Measurements from ENCODE around the gene TMPRSS11A. TPM values are rescaled to one million over a fixed set of nuclear protein-coding genes. Genes with fewer than 3 reads are reported as not detected.

TMPRSS11A gene, protein sequence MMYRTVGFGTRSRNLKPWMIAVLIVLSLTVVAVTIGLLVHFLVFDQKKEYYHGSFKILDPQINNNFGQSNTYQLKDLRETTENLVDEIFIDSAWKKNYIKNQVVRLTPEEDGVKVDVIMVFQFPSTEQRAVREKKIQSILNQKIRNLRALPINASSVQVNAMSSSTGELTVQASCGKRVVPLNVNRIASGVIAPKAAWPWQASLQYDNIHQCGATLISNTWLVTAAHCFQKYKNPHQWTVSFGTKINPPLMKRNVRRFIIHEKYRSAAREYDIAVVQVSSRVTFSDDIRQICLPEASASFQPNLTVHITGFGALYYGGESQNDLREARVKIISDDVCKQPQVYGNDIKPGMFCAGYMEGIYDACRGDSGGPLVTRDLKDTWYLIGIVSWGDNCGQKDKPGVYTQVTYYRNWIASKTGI
- total RNA-seq, result not detected in 2 replicates
- polyA plus RNA-seq (2012), result 0.03 TPM

DNA sequence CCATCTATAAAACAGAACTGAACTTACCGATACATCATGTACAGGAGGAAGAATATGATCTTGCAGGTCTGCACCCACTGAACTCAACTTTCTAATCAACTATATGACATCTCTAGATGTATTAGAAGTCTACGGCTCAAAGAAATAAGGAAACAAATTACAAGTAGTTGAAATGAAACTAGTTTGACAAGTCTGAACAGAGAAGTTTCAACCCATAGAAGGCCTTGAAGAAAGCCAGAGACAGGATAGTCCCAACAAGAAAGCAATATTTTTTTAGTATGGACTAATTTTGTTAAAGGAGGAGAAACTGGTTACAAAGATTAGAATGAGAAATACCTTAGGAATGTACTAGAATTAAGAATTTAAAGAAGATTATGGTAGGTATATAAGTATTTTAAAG lies at the start of gene TMPRSS11A:
Gene TMPRSS11A (minus strand): TSS at position 138 of the 400 bp plus-strand sequence. CDS start 100 bp downstream, at position 38.
- DNase-seq (ENCODE audit: low read depth), result no peak

DNA sequence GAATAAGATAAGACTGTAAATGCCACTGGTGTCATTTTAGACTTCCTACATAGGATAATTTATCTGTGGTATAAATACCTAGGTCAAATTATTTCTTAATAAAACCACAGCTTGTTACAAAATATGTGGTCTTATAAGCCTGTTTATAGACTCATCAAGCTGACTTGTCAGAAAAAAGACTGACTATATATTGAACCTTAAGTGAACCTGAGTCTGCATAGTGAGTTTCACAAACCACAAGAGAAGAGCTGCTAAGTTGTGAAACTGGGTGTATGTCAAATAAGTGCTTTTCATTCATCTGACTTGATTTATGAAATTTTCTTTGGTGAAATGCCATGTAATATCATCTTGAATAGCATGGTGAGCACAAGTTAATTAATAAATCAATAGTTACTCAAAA lies 48.4 kb upstream of the TMPRSS11A start:
- DNase-seq (ENCODE audit: low read depth), result no peak

DNA sequence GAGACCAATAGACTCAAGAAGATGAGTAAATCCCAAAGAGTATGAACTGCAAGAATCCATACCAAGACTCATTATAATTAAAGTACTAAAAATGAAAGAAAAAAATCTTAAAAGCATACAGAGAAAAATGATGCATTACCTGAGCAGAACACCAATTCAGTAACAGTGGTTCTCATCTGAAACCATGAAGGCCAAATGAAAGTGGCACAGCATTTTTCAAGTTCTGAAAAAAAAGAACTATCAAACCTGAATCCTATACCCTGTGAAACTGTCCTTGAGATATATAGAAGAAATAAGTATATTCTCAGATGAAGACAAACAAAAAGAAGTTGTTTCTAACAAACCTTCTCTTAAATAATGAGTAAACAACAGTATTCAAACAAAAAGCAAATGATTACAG lies 39.6 kb upstream of the TMPRSS11A start:
- no peak for DNase-seq (ENCODE audit: low read depth)

DNA sequence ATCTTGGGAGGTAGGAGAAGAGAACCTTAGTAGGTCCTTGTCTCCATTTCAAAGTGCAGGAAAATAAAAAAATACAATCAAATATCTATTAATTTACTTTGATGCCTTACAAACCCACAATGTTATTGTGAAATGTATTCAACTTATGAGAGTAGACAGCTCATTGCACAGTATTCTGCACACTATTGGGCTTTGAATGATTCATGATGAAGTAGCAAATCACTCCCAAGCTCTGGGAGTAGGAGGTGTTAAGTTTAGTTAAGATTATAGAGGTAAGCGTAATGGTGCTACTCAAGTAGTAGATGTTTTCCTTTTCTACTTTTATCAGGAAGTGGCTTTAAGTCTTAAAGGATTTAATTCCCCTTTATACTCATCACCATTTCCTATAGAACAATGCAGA lies 32.8 kb upstream of the TMPRSS11A start:
- no peak for DNase-seq (ENCODE audit: low read depth)

DNA sequence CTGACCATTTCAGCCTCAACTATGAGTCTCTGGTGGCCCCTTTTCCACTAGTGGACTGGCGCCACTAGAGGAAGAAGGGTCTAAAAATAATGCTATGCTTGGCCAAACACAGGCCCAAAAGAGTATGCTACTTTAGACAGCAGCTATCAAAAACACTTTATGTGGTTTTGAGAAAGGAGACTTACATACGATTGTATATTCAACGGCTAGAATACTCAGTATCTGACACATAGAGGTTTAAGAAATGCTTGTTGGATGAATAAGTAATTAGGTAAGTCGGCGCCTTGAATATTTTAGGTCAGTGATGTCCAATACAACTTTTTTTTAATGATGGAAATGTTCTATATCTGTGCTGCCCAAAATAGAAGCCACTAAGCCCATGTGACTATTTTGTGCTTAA lies 25.7 kb upstream of the TMPRSS11A start:
- no peak for DNase-seq (ENCODE audit: low read depth)

DNA sequence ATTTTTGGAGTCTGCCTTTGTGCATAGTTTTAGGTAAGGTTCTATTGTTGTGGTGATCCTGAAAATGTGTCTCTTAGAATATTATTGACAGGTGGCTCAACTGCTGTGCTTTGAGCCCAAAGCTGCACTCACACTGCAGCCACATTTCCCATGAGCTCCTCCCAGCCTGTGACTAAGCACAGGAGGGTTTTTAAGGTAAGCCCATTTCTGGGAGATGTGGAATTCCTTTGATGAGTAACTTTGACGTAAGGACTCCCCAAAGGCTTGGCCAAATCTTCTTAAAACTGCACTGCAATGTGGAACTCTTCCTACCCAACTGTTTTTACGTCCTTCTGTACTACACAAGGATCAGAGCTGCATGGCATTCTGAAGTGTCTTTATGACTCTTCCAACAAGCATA lies 20.0 kb upstream of the TMPRSS11A start:
- no peak for DNase-seq (ENCODE audit: low read depth)

DNA sequence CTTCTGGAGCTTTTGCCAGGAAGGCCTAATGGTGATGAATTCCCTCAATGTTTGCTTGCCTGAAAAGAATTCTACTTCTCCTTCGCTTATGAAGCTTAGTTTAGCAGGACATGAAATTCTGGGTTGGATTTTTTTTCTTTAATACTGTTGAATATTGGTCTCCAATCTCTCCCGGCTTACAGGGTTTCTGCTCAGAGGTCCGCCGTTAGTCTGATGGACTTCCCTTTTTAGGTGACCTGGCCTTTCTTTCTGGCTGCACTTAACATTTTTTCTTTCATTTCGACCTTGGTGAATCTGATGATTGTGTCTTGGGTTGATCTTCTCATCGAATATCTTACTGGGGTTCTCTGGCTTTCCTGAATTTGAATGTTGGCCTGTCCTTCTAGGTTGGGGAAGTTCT lies 17.2 kb upstream of the TMPRSS11A start:
- DNase-seq (ENCODE audit: low read depth), result no peak

DNA sequence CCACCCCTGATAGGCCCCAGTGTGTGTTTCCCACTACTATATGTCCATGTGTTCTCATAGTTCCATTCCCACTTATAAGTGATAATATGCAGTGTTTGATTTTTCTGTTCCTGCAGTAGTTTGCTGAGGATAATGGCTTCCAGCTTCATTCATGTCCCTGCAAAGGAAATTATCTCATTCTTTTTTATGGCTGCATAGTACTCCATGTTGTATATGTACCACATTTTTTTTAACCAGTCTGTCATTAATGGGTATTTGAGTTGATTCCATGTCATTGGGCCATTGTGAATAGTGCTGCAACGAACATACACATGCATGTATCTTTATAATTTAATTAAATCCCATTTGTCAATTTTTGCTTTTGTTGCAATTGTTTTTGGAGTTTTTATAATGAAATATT lies 10.3 kb upstream of the TMPRSS11A start:
- no peak for DNase-seq (ENCODE audit: low read depth)

DNA sequence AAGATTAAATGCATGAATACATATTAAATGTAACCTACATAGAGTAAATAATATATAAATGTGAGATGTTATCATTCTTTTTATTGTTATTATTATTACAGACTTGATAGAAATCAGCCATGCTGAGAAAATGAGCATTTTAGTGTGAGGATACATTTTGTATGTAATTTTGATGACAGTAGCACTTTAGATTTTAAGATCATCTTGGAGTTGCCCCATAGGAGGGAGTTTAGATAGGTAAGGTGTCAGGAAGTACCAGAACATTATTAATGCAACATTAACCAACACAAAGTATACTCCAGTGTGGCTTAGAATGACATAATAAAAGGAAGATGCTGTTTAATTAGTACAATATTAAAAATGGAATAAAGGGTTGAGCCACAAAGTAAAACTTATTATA lies 8.4 kb downstream of the TMPRSS11A start:
- DNase-seq (ENCODE audit: low read depth), result no peak

DNA sequence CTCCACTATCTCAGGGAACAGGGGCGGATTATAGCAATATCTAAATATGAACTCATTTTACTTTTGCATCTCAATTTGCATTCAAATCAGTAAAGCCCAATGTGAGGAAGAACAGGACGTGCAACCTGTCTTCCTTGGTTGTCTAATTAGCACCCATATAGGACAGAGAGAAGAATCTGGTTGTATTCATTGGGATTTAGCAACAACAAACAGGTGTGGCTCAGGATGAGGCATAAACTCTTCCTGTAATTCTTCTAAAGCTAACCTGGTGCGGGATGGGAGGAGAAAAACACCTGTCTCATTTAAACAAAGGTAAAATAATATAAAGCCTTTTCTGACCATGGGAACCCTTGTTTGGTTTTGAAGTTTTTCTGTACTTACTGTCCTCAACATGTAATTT lies 22.2 kb downstream of the TMPRSS11A start:
- no peak for DNase-seq (ENCODE audit: low read depth)

DNA sequence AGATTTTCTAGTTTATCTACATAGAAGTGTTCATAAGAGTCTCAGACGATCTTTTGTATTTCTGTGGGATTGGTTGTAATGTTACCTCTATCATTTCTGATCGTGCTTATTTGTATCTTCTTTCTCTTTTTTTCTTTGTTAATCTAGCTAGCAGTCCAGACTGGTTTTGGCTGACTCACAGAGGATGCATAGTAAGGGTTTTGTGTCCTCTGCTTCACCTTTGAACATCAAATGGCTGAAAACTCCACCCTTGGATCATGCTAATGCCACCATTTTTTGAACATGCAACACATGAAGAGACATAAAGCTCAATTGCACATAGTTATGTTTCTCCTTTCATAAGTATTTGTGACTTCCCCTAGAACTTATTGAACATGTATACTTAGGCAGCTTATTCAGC lies 22.8 kb downstream of the TMPRSS11A start:
- no peak for DNase-seq (ENCODE audit: low read depth)

DNA sequence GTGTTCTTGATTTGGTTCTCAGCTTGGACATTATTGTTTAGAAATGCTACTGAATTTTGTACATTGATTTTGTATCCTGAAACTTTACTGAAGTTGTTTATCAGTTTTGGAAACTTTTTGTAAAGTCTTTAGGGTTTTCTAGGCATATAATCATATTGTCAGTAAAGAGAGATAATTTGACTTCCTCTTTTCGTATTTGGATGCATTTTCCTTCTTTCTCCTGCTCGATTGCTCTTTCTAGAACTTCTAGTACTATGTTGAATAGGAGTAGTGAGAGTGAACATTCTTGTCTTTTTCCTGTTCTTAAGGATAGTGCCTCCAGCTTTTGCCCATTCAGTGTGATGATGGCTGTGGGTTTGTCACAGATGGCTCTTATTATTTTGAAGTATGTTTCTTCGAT lies 24.1 kb downstream of the TMPRSS11A start:
- DNase-seq (ENCODE audit: low read depth), result no peak

DNA sequence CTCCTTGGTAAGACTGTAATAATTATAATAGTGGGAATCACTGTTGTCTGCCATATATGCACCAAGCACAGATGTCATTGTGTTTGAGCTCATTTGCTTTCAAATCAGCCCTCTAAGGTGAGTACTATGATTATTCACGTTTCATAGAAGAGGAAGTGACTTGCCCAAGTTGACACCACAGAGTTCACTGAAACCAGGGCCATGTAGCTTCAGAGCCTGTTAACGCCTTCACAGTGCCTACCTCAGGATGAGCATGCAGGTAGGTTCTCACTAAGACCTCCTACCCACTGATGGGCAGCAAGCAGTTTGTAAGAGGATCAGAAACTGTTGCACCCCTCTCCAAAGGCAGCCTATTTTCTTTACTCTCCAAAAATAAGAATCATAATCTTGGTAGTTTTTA lies 27.4 kb downstream of the TMPRSS11A start:
- DNase-seq (ENCODE audit: low read depth), result no peak

DNA sequence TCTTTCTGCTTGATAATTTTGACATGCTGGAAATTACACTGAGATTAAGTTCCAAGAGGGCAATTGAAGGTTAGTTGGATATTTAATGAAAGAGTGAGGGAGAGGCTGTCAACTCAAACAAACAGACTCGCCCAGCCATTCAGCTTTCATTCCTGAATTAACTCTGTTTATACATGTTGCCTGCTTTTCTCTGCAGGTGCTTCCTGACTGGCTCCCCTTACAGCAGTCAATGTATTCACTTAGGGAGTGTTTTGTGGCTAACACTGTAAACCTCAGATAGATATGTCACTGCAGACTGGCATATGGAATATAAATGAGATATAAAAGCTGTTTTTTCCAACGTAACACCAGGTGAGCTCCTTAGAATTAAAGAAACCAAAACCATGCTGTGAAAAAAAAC lies 28.7 kb downstream of the TMPRSS11A start:
- no peak for DNase-seq (ENCODE audit: low read depth)

DNA sequence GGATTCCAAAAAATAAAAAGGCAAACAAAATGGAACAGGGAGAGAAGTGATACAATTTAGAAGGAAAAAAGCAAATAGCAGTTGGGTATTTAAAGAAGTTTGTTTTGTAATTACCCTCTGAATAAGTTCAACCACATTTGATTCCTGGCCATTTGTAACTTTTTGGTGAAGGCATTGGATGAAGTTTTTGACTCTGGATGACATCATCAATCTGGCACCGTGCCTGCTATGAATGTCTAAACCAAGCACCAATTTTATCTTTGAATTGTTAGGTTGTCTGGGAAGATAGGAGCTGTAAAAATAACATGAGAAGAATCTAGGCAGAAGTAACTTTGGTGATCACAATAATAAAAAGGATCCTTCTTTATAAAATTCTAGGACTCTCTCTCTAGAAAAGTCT lies 29.5 kb downstream of the TMPRSS11A start:
- no peak for DNase-seq (ENCODE audit: low read depth)

DNA sequence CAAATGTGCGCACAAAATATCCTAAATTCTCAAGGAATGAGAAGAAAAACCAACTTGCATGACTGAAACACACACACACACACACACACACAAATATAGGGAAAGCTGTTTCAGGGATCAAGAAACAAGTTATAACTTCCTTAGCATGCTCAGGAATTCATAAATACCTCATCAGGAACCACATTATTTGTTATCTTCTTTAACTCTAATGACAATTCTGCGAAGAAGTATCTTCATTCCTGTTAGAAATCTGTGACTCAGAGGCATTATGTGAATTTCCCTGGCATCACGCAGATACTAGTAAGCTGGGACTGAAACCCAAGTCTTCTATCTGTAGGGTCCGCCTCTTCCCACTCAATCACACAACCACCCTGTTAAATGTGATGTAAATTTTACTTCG lies 30.3 kb downstream of the TMPRSS11A start:
- DNase-seq (ENCODE audit: low read depth), result no peak

DNA sequence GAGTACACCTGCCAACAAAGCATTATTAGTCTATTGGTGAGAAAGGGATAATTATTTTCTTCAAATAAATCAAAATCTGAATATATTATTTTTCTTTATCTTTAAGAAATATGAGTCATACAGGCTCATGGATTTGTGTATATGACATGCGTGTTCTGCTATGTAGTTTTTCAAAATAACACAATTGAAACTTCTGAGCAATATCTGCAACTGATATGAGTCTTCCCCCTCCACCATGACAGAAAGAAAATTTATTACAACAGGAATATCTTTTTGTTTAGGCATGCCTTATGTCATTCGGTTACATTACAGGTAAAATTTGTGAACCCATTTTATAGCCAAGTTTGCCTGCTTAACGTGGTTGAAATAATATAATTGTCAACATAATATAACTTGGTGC lies 32.0 kb downstream of the TMPRSS11A start:
- DNase-seq (ENCODE audit: low read depth), result no peak

DNA sequence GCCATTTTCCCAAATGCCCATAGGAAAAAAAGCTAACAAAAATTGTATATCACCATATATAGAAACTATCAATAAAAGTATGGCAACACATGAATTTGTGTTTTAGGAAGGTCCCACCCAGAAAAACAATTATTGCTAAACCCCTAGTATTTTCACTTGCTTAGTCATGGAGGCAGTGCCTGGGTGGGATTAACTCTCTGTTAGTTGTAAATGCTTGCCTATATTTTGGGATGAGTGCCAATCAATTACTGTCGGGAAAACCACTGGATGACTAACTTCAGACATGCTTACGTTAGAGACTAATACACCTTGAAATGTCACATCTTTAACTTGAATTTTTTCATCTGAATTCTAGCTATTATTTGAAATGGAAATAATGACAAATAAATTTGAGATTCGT lies 33.9 kb downstream of the TMPRSS11A start:
- DNase-seq (ENCODE audit: low read depth), result no peak

DNA sequence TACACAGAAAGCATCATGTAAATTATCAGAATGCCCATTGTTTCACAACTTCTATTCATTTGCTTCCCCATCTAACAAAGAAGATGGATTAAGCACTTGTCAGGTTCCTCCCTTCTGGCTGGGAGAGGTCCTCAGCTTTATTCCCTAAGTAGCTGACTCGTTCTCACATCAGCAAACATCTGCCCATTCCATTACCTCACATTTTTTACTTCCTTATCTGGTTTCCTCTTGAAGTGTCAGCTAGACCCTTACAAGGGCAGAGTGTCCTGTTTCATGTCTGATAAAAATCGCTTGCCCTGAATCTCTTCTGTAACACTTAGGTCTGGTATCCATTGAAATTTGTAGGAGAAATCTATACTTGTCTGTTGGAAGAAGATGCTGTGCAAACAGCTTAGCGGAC lies 34.7 kb downstream of the TMPRSS11A start:
- DNase-seq (ENCODE audit: low read depth), result no peak

DNA sequence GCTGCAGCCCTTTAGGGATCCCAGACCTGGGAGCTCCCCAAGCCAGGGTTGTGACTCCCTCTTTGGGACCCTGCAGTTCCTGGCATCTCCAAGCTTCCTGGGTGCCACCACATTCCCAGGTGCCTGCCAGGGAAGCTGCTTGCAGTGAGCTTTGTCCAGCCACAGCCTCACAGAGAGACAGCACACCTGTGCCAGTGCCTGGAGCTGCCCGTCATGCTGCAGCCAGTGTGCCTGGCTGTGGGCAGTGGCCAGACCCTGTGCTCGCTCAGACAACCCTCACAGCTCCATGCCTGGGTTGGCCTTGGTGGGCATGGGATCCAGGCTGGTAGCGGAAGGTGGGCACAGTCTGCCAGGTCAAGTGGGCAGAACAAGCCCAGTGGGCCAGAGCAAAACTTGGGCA lies 36.0 kb downstream of the TMPRSS11A start:
- DNase-seq (ENCODE audit: low read depth), result no peak

DNA sequence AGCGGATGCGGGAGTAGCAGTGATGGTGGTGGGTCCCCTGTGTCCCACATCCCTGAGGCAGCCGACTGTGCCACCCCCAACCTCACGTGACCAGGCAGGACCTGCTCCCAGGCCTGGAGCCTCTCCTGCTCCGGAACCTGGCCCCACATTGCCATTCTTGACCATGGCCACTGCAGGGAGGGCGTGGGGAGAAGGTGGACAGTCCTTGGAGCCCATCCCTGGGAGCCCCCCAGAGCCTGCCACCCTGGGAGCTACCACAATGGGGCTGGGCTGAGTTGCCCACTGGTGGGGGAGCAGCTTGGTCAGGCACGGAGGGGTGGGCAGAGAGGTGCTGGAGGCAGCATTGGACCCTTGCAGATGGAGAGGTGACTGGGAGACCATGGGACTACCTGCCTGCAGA lies 36.8 kb downstream of the TMPRSS11A start:
- no peak for DNase-seq (ENCODE audit: low read depth)

DNA sequence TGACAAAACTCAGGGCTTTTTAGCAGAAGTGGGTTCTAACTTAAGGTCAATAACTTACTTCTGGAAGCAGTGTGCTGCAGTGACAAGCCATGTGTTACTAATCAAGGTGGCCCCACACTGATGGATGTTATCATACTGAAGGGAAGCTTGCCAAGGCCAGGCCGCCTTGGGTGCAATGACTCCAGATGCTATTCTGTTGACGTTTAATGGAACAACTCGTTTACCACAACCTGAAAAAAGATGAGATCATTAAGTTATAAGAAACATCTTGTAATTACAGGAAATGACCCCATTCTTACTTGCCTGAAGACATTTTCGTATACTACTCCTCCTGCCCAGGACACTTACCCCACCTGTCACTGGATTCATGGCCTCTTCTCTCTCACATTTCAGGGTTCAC lies 40.6 kb downstream of the TMPRSS11A start:
- DNase-seq (ENCODE audit: low read depth), result no peak

DNA sequence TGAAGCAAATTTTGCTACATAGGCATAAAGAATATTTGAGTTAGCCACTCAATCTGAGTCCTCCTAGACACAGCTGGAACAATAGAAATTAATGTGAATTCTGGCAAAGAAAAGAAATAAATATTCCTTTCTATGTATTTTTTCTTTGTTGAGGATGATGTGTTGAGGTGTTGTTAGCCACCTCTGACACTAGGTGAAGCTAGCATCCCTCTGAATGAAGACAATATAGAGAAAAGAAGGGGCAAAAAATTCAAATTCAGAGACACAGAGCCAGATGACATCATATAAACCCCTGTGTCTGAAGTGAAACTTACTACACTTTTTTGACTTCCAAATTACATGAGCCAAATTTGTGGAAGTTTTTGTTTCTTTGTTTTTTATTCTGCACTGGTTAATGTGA lies 44.9 kb downstream of the TMPRSS11A start:
- no peak for DNase-seq (ENCODE audit: low read depth)

All from myocyte (in vitro differentiated cells).